Ovary (tissue), 9 donors: Measurements from ENCODE around the gene KIAA0930. TPM values are rescaled to one million over a fixed set of nuclear protein-coding genes. Genes with fewer than 3 reads are reported as not detected.

ENCODE experiments used
- DNase-seq, 5 donors: peaks; one replicate each; pipeline ENCODE4 v3.0.0-alpha.2; 2019 to 2020
- H3K27ac ChIP-seq, 2 donors: fragments of 200-600 bp; one replicate each; pipeline versions ENCODE4 v1.5.1 to v1.8.0; 2019 to 2022
- H3K27me3 ChIP-seq: fragments of 200-600 bp; one replicate; pipeline ENCODE4 v1.8.0; 2022
- H3K36me3 ChIP-seq: fragments of 200-600 bp; sonication (generic); one replicate; pipeline ENCODE4 v1.5.1; 2019
- H3K4me1 ChIP-seq: one replicate; pipeline ENCODE4 v1.8.1; 2013; ENCODE audit warnings: mild to moderate bottlenecking, moderate library complexity; ENCODE audit not compliant: insufficient read depth
- H3K4me3 ChIP-seq: fragments of 200-600 bp; sonication (generic); one replicate; pipeline ENCODE4 v1.5.1; 2017
- H3K9me3 ChIP-seq, 2 donors: fragments of 200-600 bp in 1 of 2; sonication (generic) in 1 of 2; one replicate each; pipeline versions ENCODE4 v1.5.1 to v1.8.1; 2013 to 2019; ENCODE audit warnings: mild to moderate bottlenecking in 1 of 2, moderate library complexity in 1 of 2
- EP300 ChIP-seq: sonication (generic); formaldehyde crosslinking; IDR thresholded peaks from one replicate; pipeline ENCODE4 v1.6.1; 2017; ENCODE audit warnings: antibody characterized with exemption
- POLR2A ChIP-seq: fragments of 450-650 bp; IDR thresholded peaks from one replicate; pipeline ENCODE4 v1.6.1; 2017; ENCODE audit warnings: antibody characterized with exemption, mild to moderate bottlenecking, moderate library complexity
- WGBS, 3 donors: extraction: QIAGEN DNeasy Blood & Tissue Kit in 1 of 3; methylation state at CpG; one replicate each; pipeline versions ENCODE4 v1.1.5 to v1.1.7; 2013 to 2017; 5-methylcytosine and 5-hydroxymethylcytosine counted together
- intact Hi-C, 4 donors: fragments of 100-400 bp; cut with DNase I; formaldehyde crosslinking; loops; one replicate each; pipeline versions ENCODE4 v1.11.0 to v1.15.1; 2022 to 2023
- polyA plus RNA-seq, 2 donors: library from polyadenylated mRNA; stranded (reverse); fragments of 200-250 nt in 1 of 2; fragments of 350-450 nt in 1 of 2; fragmentation: Illumina TruSeq in 1 of 2; extraction: RNeasy Lipid Tissue Mini Kit (QIAGEN cat#74804) in 1 of 2; gene quantifications; one replicate each; pipeline ENCODE4 v1.2.3, GENCODE V29; 2013 to 2014
- total RNA-seq, 7 donors: library from RNA; depleted of rRNA in 2 of 7; stranded (reverse); fragments of >200 nt in 2 of 7; fragmentation: NEBNext Ultra II Directional in 3 of 7; extraction: Animal tissue kit (Norgen Biotek cat#: 25700) in 3 of 7; gene quantifications; one replicate each; pipeline versions ENCODE4 v1.1.0 to v1.2.4, GENCODE V29; 2016 to 2023
- TF ChIP-seq, protein P1 (sequence below), 3 donors: fragments of 450-650 bp in 2 of 3; fragments of 200-600 bp in 1 of 3; IDR thresholded peaks; one replicate each; pipeline versions ENCODE4 v1.5.1 to v1.8.0; 2016 to 2022; ENCODE audit warnings: antibody characterized with exemption in 3 of 3, mild to moderate bottlenecking in 1 of 3
- donor health status: DM: no; HTN: no; CAD: no; lungs with moderate emphysema.
- donor health status: DM: no; HTN: no; CAD: no.
- donor health status: Bipolar disorder and iron deficiency.
- donor health status: DM: yes; HTN: yes; CAD: no.
- donor health status: DM: no; HTN: no; CAD: no.
- donor health status: DM: yes; HTN: yes; CAD: no.

The KIAA0930 gene
- total and polyA plus RNA-seq, 9 donors = 14.8 to 40.0 (median 33.1) TPM

DNA sequence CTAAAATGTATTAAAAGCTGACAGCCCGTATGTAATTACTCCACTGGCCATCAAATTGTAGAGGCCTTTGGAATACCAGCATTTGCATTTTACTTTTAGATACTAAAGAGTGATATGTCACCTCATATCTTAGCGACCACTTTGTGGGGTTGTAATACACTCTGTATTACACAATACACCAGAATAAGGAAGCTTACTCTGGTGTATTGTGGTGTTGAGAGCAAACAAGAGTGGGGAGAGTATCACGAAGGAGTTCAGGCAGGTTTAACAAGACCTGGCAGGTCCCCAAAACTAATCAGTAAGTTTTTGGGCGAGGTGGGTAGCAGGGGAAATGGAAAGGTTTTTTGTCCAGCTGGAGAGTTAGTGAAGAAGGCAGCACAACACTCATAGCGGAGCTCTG is 73.8 kb downstream of the KIAA0930 start:
- no peak for DNase-seq
- no peaks in the 10 kb centered on the region for H3K9me3 ChIP-seq
- 76 to 82% (median 82%) methylated on average over 5 of the region's 5 CpGs for WGBS, 3 donors
- no peaks in the 10 kb centered on the region for H3K27me3 ChIP-seq
- H3K4me1 ChIP-seq = peaks cover 4% of the 10 kb centered on the region
- H3K27ac ChIP-seq = no peak overlapping the region
- no peaks in the 10 kb centered on the region for H3K36me3 ChIP-seq
- no peak for TF ChIP-seq EP300
- TF ChIP-seq, protein P1, sequence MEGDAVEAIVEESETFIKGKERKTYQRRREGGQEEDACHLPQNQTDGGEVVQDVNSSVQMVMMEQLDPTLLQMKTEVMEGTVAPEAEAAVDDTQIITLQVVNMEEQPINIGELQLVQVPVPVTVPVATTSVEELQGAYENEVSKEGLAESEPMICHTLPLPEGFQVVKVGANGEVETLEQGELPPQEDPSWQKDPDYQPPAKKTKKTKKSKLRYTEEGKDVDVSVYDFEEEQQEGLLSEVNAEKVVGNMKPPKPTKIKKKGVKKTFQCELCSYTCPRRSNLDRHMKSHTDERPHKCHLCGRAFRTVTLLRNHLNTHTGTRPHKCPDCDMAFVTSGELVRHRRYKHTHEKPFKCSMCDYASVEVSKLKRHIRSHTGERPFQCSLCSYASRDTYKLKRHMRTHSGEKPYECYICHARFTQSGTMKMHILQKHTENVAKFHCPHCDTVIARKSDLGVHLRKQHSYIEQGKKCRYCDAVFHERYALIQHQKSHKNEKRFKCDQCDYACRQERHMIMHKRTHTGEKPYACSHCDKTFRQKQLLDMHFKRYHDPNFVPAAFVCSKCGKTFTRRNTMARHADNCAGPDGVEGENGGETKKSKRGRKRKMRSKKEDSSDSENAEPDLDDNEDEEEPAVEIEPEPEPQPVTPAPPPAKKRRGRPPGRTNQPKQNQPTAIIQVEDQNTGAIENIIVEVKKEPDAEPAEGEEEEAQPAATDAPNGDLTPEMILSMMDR (IDR thresholded peaks at IDR 0.05) = no peak
- TF ChIP-seq POLR2A = no peak
- intact Hi-C loops = loop anchor here in 2 of 4 donors (5.0 to 10.0 kb wide), 2 partner anchors 78 to 90 kb away; partner anchors contain the start of gene KIAA0930 (in 1 of the 2)
- H3K4me3 ChIP-seq = no peak overlapping the region

DNA sequence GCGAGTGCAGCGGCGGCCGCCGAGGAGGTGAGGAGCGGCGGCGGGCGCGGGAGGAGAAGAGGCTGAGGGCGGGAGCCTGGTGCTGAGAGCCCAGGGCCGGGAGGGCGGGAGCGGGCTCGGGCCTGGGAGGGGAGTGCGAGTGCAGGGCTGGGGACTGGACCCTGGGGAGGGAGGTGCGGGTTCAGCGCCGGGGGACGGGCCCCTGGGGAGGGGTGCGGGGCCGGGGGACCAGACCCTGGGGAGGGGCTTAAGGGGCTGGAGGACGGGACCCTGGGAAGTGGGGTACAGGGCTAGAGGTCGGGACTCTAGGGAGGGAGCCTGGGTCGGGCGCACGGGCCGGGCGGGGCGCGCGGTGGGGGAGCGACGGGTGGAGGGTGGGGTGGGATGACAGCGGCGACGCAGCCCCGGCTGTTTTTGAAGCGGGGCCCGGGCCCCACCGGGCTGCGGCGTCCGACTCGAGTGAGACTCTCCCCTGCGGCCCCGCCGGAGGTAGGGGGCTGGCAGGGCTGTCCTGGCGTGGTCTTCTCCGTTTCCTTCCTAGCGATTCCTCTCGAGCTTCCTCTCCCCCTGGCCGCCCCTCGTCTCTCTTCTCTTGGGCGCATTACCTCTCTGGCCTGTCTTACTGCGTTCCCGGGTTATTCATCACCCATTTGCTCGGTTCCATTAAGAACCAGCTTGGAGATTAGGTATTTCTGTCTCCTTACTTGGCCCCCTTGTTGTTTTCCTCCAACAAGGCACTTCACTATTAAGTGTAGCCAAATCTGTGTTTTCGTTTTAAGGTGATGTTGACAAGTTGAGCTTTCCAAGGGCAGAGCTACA is 76.2 kb downstream of the KIAA0930 start:
- Histone ChIP-seq H3K9me3 (no peaks in the 10 kb centered on the region), H3K27ac (peak overlapping the region; percentile 33 to 72), H3K4me3 (peak overlapping the region; percentile 95), H3K36me3 (no peaks in the 10 kb centered on the region), H3K4me1 (peaks cover 4% of the 10 kb centered on the region), H3K27me3 (no peaks in the 10 kb centered on the region)
- 1% methylated on average over 24 to 59 of the region's 59 CpGs for WGBS, 3 donors
- DNase-seq = peak; percentile 28 to 63 (median 56)
- intact Hi-C loops = loop anchor here in 2 of 4 donors (5.0 to 10.0 kb wide), 2 partner anchors 80 to 93 kb away; partner anchors contain the start of gene KIAA0930 (in 1 of the 2)
- no peak for TF ChIP-seq POLR2A
- TF ChIP-seq, protein P1 (IDR thresholded peaks at IDR 0.05) = no peak
- no peak for TF ChIP-seq EP300

DNA sequence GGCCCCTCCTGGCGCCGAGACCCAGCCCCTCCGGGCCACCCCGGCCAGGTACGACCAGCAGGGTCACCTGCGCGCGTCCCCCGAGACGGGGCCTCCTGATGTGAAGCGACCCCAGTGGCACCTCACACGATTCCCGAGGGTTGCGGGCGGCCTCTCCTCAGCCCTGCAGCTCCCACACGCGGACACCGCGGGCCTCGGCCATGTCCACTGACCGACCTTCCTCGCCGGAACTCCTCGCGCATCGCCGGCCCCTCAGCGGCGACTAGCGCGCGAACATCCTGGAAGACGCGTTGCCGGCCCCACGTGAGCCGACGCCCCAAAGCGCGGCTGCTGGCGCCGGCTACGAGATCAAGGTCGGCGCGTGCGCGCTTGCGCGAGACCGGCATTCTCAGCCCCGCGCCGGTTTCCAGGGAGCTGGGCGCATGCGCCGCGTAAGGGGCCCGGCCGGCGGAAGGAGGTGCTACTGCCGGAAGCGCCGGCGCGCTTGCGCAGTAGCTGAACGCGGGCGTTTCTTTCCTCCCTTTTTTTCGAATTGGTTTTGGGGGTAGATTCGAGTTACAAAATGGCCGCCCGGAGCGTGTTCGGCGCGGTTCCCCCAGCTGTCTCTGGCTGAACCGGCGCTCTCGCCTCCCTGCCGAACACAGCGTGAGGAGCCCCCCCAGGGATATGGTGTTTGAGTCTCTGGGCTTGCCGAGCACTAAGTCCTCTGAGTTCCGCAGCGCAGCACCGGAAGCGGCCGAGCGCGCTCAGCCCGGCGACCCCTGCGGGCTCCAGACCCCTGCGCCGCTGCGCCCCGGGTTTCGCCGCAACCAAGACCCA is 77.0 kb downstream of the KIAA0930 start, which contains the start of gene NUP50:
Gene NUP50, plus strand, starts transcription at position 475 of the 819 bp plus-strand sequence. CDS start 4,253 bp downstream, outside the sequence.
- H3K4me3 ChIP-seq = peak within 1 kb of the TSS; percentile 95
- H3K9me3 ChIP-seq = no peaks in the 10 kb centered on the region
- DNase-seq = peak; percentile 95 to 98 (median 95)
- peaks cover 7% of the 10 kb centered on the region for H3K4me1 ChIP-seq
- intact Hi-C loops = loop anchor here in 1 of 4 donors (10.0 kb wide), 1 partner anchor 81 kb away; the partner anchor contains the start of gene KIAA0930
- no peaks in the 10 kb centered on the region for H3K27me3 ChIP-seq
- TF ChIP-seq EP300 (no peak), POLR2A (peak; percentile 70)
- TF ChIP-seq, protein P1 (IDR thresholded peaks at IDR 0.05) = peak in 1 of 3 donors; percentile 33
- H3K27ac ChIP-seq = peak within 1 kb of the TSS; percentile 33 to 72
- no peaks in the 10 kb centered on the region for H3K36me3 ChIP-seq
- 0 to 1% (median 0%) methylated on average over 74 to 100 of the region's 100 CpGs for WGBS, 3 donors

DNA sequence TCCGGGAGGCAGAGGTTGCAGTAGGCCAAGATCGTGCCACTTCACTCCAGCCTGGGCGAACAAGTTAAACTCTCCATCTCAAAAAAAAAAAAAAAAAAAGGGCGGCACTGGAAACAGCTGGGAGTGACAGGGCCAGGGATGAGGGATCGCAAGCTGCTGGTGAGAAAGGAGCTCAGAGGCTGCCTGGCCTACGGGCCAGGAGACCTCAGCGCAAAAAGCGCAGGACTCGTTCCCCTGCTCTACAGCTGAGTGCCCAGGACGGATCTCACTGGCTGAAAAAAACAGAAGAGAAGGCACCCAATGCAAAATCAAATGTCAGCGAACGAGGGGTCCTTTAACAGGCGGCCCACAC is 77.6 kb downstream of the KIAA0930 start:
- Histone ChIP-seq H3K36me3 (no peaks in the 10 kb centered on the region), H3K9me3 (no peaks in the 10 kb centered on the region), H3K4me1 (peaks cover 7% of the 10 kb centered on the region), H3K27me3 (no peaks in the 10 kb centered on the region), H3K27ac (peak overlapping the region; percentile 31 to 68), H3K4me3 (peak overlapping the region; percentile 95)
- no peak for TF ChIP-seq POLR2A
- TF ChIP-seq EP300 = no peak
- TF ChIP-seq, protein P1 (IDR thresholded peaks at IDR 0.05) = no peak
- intact Hi-C loops = loop anchor here in 1 of 4 donors (10.0 kb wide), 1 partner anchor 82 kb away; the partner anchor contains the start of gene KIAA0930
- WGBS, 3 donors = 4 to 12% (median 4%) methylated on average over 13 of the region's 13 CpGs
- DNase-seq = no peak
